HG02885 (cell line): ENCODE results near the gene PCYT1B.
"Not testable (repeated sequence)": the region's sequence is repeated elsewhere in the genome, so short reads cannot be mapped to it uniquely, and the experiment has no call there.

Source experiments
- ATAC-seq: cut with Tn5 transposase; IDR thresholded peaks from one replicate; pipeline ENCODE4 v1.9.1; 2021; ENCODE audit warnings: mild to moderate bottlenecking; ENCODE audit not compliant: unreplicated experiment, poor library complexity

PCYT1B gene

DNA sequence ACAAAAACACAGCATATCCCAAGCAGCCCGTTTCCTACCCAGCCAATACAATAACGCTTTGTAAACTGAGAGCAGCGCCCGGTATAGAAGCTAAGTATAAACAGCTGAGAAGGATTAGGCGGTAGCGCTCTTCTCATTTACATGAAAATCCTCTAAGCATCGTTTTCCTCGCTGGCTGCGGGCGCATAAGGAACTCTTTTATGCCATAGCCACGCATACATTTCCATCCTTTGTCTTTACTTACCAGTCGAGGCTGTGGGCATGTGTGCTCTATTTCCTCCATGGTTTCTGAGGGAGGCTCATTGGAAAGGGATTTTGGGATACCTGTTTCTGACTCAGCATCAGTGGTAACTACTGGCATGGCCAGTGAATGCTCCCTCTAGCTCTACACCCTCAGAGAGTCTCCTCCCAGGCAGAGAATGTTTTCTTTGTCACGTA lies 383 bp downstream of the PCYT1B start:
- ATAC-seq = peak; percentile 11

DNA sequence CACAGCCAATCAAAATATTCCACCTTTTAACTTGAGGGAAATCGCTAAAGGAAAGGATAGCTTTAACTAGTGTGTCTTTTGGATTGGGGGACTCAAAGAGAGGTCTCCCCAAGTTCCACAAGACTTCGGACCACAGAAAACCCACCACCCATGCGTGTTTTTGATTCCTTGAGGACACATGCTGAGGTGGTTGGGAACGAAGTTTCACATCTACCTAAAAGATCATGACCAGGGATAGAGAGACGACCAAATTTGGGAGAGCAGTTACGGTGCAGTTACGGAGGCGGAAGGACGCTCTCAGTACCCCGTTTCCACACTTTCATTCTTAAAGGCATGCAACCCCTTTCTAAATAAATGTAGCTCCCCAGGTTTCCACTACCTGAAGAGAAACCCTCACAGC lies 1.1 kb downstream of the PCYT1B start:
- no peak for ATAC-seq

DNA sequence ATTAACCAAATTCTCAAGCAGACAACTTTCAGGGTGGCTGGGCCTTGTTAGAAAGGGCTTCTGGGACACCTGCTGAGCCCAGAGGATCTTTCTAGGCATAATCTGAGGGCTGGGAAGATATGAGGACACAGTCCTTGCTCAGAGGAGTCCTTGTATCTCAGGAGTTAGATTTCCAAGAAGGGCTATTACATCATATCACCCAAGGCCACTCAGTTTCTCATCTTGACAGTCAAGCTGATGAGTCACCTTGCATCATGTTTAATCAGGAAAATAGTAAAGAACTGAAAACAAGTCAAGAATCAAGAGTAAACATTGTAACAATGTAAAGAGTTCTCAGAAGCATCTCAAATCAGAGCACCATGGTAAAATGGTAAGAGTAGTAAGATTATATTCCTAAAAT lies 4.0 kb downstream of the PCYT1B start:
- ATAC-seq = no peak

DNA sequence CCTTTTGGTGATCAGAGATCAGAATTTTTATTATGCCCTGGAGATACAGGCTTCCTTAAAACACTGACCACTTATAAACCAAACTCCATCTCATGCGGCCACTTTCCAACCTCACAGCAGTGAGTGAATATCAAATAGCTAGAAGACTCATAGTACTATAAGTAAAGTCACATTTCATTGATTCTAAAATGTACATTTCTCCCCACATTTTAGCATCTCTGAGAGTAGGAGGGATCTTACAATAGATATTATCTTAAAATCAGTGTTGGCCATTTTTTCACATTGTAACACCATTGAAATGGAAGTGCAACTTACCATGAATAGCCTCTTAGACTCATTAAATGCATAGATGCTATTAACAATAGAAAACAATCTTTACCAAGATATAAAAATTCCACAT lies 17.4 kb downstream of the PCYT1B start:
- no peak for ATAC-seq

DNA sequence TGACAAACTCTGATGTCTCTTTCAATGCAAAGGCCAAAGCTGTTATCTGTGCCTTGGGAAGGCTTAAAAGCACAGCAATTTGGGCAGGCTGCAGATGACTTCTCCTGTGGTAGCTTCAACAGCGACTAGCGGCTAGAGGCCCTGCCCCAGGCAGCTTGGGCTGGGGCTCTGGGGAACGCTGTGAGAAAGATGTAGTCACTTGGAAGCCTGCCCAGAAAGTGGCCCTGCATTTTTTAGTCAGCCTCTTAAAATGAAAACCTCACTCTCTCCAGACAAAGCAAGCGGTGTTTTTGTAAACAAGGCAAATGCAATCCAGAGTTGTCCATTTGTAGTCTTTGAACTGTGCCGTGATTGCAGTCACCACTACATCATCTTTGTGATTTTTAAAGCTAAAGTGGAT lies 27.5 kb downstream of the PCYT1B start:
- no peak for ATAC-seq

DNA sequence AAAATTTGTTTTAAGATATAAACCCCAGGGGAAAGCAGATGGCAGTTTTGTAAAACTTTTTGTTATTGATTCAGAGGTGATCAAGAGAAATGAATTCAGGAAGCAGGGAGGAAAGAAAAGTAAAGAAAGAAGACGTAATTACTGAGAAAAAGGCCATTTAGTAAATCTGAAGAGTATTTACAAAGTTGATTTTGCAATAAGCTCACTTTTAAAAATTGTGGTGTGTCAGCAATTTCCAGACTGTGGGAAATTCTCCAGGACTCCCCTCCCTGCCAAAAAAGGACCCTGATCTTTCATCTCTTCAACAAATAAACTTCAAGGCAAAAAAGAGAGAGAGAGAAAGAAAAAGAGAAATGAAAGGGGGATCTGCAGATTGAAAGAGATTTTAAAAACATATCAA lies 36.6 kb downstream of the PCYT1B start:
- no peak for ATAC-seq

DNA sequence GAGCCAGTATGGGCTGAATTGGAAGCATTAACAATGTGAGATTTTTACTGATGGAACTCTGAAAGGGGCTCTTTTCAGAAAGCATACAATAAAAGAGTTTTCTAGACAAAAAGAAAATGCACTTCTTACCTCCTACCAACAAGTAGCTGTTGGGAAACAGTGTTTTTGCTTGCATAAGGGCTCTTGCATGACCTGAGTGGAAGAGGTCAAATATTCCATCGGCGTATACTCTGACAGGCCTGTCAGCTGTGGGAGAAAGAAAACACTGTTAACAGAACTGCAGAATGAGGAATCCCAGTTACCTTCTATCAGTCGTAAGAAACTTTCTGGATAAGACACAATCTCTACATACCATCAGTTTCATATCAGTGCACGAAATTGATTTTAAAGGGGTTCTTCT lies 39.5 kb downstream of the PCYT1B start:
- ATAC-seq = no peak

DNA sequence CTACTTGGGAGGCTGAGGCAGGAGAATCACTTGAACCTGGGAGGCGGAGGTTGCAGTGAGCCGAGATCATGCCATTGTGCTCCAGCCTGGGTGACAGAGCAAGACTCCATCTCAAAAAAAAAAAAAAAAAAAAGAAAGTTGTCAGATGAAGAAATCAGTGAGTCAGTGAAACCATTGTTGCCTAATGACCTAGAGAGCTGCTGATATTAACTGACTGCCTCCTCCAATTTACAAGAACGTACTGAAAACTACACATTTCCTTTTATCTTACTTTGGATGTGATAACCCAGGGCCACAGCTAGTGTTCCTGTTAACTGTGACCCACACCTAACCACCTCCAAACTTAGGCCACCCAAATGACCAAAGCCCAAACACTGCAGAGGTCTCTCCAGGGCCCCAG lies 41.2 kb downstream of the PCYT1B start:
- not testable (repeated sequence) for ATAC-seq

DNA sequence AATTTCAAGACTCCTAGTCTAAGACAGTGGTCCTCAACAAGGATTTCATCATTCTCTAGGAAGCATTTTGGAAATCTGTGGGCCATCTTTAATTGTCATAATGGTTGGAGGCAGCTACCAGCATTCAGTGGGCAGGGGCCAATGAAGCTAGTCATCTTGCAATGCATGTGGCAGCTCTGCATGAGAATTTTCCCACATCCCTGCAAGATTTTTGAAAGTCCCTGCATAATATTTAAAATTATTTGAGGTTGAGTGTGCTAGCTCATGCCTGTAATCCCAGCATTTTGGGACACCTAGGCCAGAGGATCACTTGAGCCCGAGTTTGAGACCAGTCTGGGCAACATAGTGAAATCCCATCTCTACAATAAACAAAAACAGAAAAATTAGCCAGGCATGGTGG lies 44.0 kb downstream of the PCYT1B start:
- ATAC-seq = no peak

DNA sequence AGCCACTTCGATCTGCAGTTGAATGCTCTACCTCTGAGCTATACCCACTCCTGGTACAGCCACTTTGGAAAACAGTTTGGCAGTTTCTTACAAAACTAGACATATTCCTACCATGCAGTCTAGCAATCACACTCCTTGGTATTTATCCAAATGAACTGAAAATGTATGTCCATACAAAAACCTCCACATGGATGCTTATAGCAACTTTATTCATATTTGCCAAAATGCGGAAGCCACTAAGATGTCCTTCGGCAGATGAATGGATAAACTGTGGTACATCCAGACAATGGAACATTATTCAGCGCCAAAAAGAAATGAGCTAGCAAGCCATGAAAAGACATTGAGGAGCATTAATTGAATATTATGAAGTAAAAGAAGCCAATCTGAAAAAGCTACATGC lies 45.3 kb downstream of the PCYT1B start:
- no peak for ATAC-seq

DNA sequence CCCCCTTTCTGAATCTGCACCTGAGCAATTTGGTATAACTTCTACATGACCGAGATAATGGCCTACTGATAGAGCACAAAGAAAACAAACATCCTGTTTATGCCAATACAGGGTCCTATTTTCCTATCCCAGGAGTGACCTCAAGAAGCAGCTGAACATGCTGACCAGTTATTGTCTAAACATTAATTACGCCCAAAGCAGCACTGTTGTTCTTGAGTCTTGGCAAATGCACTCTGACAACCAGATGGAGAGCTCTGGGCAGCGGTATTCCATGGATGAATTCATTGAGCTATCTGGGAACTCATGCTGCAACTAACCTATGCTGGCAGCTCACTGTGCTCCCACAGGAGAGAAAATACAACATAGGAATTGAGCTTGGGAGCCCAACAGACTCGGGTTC lies 52.6 kb downstream of the PCYT1B start:
- no peak for ATAC-seq

DNA sequence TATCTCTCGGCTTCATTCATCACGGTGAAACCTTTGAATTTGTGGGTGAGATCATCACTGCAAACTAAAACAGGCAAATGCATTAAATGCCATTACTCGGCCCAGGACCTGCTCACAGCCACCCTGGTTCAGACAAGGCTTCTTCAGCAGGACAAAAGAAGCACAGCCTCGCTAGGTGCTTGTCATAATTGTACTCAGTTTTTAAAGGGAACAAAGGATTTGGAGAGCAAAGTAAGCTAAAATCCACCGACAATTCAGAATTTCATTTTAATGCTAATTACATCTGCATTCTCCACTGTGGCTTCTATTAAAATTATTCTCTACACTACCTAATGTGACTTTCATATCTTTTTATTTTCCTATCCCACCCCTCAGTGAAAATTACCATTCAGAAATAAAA lies 57.0 kb downstream of the PCYT1B start:
- no peak for ATAC-seq

DNA sequence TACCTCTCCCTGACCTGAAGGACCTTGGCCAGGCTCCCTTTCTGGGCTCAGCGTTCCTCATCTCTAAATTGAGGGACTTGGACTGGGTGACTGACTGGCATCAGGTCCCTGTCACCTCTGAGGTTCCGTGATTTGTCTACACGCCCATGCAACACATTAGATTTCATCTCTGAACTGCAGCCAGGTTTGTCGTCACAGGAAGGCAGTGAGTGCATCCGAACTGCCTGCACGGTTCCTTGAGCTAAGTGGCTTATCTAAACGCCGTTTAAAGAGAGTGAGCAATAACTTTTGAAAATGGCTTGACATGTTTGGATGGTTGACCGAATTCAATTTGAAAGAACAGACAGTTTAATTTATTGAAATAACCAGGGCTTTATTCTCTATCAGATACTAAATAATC lies 70.1 kb downstream of the PCYT1B start:
- no peak for ATAC-seq

DNA sequence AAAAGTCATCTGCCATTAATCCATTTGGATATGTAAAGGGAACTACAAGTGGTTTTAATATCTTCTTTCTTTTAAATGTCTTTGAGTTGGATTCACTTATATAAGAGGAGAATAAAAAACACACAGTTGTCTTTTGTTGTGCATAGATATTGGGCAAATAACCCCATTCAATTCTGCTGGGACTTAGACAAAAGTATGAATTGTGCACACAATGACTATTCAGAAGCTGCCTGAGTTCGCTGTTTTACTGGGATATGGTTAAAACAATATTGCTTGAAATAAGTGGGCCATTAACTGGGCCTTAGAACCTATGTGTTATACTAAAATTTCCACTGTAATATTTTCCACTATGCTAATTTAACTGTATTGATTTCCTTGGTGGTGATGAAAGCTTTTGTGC lies 71.7 kb downstream of the PCYT1B start:
- ATAC-seq = no peak

DNA sequence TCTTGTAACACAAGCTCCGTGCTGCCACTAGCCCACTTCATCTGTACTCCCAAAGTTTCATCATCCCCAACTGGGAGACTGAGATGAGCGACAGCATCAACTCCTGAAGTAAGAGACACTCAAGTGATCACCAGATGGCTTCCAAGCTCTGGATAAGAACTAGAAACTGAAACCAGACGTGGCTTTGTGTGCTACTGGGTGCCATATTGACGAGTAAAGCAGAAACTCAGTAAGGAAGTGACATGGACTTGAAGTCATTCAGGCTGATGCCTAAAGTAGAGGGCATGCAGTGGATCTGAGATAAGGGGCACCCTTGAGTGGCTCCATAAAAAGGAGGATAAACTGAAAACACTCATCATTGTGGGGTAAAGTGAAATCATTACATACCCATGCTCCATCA lies 72.4 kb downstream of the PCYT1B start:
- no peak for ATAC-seq

DNA sequence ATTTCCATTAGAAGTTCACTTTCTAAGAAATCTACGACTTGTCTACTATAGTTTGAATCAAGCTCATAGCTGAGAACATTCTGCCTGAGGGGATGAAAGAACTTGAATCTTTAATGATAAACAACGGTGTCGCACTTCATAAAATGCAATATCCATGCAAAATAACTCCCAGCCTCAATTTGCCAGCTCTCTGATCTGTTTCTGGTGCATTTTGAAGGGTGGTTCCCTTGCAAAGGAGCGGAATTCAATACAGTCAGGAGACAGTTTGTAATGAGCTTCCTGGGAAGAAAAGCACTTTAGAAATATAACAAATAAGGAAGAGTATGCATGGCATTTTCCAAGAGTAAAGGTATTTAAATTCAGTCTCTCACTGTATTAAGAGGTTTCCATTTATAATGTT lies 80.0 kb downstream of the PCYT1B start:
- no peak for ATAC-seq

DNA sequence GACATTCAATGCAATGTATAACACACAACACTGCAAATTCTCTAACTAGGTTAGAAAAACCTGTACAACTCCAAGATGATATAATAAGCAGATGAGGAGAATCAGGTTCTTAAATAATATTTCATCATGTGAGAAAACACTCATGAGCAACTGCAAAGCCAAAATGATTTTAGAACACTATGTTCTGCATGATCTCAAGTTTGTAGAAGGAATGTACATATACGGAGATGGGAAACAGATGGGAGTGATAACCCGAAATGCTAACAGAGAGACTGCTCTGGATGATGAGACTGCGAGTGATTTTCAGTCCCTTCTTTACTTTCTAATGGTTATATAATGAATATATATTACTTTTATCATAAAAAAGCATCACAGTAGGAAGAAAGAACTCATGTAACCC lies 80.9 kb downstream of the PCYT1B start:
- ATAC-seq = no peak

DNA sequence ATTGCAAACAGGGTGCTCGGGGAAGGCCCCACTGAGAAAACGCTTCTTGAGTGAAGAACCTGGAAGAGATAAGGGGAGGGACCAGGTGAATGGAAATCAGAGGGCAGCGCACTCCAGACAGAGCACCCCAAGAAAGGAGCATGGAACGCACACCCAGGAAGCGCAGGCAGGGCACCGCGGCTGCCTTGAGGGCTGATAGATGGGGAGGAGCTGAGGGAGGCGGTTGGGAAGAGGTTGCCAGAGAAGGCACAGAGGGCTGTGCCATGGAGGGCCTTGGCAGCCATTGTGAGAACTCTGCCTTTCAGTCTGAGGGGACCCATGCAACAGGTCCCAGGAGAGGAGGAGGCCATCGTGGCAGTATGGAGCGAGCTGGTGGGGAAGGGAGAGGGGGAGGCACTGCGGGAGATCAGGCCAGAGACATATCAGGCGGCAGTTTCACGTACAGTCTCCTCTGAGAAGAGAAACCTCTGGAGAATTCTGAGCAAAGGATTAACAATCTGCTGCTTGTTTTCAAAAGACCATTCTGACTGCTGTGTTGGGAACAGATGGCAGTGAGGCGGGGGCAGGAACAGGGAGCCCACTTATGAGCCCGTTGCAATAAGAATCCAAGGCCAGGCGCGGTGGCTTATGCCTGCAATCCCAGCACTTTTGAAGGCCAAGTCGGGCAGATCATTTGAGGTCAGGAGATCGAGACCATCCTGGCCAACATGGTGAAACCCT lies 83.7 kb downstream of the PCYT1B start:
- ATAC-seq = no peak

DNA sequence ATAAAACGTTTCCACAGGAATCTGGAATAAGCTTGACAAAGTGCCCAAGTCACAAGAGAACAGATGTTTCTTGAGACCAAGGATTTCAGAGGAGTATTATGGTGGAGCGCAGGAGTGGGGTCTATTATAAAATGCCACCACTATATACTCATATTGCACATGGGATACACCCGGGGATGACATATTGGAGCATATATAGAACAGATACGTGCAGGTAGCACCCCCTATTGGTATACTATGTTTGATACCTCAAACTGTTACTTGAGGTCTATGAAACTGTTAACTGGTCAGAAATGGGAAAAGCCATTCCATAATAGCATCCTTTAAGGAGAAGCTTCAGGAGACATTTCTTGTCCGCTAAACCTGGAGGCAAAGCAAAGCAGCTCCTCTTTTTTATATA lies 86.0 kb downstream of the PCYT1B start:
- peak; percentile 61 for ATAC-seq

DNA sequence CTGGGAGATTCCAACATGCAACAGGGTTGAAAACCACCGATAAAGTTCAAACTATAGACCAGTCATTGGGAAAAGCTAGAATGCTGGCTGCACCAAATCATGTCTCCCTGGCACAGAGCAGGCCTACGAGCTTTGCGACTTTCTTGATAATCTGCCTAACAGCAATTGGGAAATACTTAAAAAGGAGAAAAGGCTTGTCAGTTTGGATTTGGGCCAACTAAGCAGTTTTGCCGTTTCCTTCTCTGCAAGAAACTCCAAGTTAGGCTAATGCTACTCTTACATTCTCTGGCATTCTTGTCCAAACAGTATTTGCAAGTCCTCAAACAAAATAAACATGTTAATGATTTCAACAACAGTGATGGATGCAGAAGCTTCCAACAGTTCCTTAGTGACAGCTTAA lies 94.1 kb downstream of the PCYT1B start:
- no peak for ATAC-seq

DNA sequence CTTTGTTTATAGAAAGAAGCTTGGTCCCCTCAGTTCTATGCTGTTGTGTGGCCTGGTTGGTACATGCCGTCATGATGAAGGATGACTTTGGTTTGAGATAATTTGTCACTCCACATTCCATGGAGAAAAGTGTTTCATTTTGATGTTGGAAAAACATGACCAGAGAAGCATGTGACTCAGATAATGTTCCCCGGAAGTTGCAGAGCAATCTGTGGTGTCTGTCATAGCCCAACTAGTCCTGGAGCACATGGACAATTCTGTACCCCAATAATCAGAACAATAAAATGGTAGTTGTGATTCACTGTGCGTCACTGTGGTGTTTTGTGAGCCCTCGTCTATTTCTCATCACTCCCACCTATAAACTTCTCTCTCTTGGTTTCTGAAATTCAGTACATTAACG lies 97.0 kb downstream of the PCYT1B start:
- no peak for ATAC-seq

DNA sequence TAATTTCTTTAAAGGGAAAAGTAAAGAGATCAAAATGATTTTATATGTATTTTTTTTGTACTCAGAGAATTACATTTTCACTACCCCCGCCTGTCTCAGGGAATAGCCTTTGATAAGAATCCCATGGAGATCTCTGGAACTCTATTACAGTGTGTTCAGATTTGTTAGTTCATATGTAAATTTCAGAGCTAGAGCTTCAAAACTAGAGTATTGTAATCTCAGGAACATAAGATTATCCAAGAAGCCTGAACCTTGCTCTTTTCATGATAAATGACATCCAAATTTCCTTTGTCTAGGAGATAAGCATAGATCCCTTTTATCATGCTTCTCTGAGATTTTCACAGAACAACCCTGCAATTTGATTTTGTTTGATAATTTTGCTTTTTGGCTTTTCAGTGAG lies 99.2 kb downstream of the PCYT1B start:
- ATAC-seq = no peak

DNA sequence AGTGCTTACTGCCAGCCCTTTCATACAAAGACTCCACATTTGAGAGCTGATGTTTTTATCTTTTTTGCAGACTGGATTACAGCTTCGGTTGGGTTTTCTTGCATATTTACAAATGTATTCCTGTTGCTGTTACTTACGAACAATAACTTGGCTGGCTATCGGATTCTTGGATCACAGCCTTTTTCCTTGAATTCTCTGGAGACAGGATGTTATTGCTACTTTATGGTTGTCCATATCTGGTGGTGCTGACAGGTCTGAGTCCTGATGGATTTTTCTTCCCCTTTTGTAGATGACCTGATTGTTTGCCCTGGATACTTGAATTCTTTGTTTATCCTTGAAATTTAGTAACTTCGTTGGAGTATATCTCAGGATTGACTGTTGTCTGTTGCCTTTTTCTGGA lies 104.4 kb downstream of the PCYT1B start:
- ATAC-seq = no peak
